Dendritic cell treated with granulocyte-macrophage colony-stimulating factor and Interleukin-4, amounts not matched to agents 40 ng/mL and 50 ng/mL, for 4 days (primary cell): ENCODE results near the gene ABCD2.
"Not testable (repeated sequence)": the region's sequence is repeated elsewhere in the genome, so short reads cannot be mapped to it uniquely, and the experiment has no call there.

Experiments
- H3K27ac Mint-ChIP-seq: one replicate; pipeline ENCODE4 v1.8.0; 2022; ENCODE audit warnings: mild to moderate bottlenecking, mixed read lengths
- H3K27me3 Mint-ChIP-seq: one replicate; pipeline ENCODE4 v1.8.0; 2022; ENCODE audit warnings: mild to moderate bottlenecking, mixed read lengths
- H3K36me3 Mint-ChIP-seq: one replicate; pipeline ENCODE4 v1.8.0; 2022; ENCODE audit warnings: low read depth, mixed read lengths
- H3K4me1 Mint-ChIP-seq: one replicate; pipeline ENCODE4 v1.8.0; 2022; ENCODE audit warnings: low read depth, mixed read lengths
- H3K4me3 Mint-ChIP-seq: one replicate; pipeline ENCODE4 v1.8.0; 2022; ENCODE audit warnings: mild to moderate bottlenecking, moderate library complexity, mixed read lengths
- H3K9me3 Mint-ChIP-seq: one replicate; pipeline ENCODE4 v1.8.0; 2022; ENCODE audit warnings: mixed read lengths
- intact Hi-C: fragments of 100-400 bp; cut with micrococcal nuclease; formaldehyde crosslinking; loops from one replicate; pipeline ENCODE4 v1.15.0; 2022

Gene ABCD2

DNA sequence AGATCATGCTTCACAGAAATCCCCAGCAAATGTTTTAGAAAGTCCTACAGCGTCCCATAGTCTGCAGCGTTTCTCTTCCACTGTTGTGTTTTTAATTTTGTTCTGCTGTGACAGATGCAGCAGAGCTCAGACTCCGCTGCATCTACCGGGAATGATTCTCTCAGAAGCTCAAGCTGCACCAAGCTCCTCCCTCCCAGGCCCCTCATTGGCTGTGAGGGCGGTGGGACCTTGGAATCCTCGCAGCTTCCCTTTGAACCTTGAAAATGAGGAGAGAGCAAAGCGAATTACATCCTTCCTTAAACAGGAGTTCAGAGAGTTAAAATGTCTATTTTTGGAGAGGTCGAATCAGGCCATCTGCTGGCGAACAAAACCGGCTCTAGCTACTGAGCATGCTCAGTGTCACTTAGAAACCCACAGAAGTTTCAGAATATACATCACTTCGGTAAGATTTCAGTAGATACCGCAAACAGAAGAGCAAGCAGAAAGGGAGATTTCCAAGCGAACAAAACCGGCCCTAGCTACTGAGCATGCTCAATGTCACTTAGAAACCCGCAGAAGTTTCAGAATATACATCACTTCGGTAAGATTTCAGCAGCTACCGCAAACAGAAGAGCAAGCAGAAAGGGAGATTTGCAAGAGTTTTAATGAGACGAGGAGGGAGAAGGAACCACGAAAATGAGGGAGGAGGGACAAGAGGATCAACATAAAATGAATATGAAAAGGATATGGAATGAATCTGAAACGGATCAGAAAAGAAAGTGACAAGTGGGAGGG lies at the start of gene ABCD2:
ABCD2 (minus strand) TSS at position 144 of the 774 bp plus-strand sequence. CDS start 188 bp downstream, outside the sequence.
- H3K4me3 Mint-ChIP-seq = no peak within 1 kb of the TSS
- intact Hi-C loops = no loop called here
- H3K9me3 Mint-ChIP-seq = no peaks in the 10 kb centered on the region
- H3K36me3 Mint-ChIP-seq = no peaks in the 10 kb centered on the region
- peaks cover 5% of the 10 kb centered on the region for H3K4me1 Mint-ChIP-seq
- no peak within 1 kb of the TSS for H3K27ac Mint-ChIP-seq
- H3K27me3 Mint-ChIP-seq = no peaks in the 10 kb centered on the region

GRCh38 chr12:39660101-39660500 lies 40.5 kb upstream of the ABCD2 start:
- Mint-ChIP-seq H3K4me1 (no peaks in the 10 kb centered on the region), H3K9me3 (peaks cover 8% of the 10 kb centered on the region), H3K27me3 (no peaks in the 10 kb centered on the region), H3K27ac (no peak overlapping the region), H3K4me3 (no peak overlapping the region), H3K36me3 (no peaks in the 10 kb centered on the region)
- intact Hi-C loops = no loop called here

DNA sequence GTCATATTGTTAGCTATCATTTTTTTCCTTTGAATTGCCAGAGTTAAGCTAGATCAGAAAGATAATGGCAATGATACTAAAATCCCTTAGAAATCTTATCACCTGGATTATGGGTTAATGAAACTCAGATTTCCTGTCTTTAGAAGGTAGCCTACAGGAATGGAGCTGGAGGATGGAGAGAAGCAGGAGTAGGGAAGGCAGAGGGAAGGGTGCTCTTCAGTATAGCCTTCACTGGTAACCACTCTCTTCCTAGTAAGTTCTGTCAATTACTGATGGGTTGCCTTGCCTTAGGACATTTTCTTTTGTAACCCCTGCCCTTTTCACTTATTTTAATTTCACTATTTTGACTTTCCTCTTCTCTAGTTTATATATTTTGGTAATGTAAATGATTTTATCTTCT lies 27.8 kb upstream of the ABCD2 start:
- Mint-ChIP-seq H3K27me3 (peaks cover under 1% of the 10 kb centered on the region), H3K4me3 (no peak overlapping the region), H3K27ac (no peak overlapping the region), H3K4me1 (no peaks in the 10 kb centered on the region), H3K36me3 (no peaks in the 10 kb centered on the region), H3K9me3 (no peaks in the 10 kb centered on the region)
- intact Hi-C loops = no loop called here

DNA sequence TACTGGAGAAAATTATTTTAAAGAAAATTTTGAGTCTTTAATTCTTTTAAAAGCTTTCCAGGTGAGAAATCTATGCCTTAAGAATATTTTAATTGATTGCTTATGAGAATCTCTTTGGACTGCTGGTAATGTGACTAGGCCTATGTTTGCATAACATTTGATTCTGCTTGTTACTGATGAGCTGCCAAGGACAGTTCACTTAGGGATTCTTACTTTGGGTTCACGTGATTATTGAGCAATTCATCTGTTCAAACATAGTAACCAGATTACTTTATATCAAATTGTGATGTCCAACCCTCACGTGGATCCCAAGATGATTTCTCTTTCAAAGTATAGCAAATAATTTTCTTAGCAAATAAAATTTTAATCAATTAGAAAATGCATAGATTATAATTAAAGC lies 27.4 kb upstream of the ABCD2 start:
- H3K36me3 Mint-ChIP-seq = no peaks in the 10 kb centered on the region
- no peak overlapping the region for H3K27ac Mint-ChIP-seq
- no peak overlapping the region for H3K4me3 Mint-ChIP-seq
- peaks cover 3% of the 10 kb centered on the region for H3K27me3 Mint-ChIP-seq
- no peaks in the 10 kb centered on the region for H3K9me3 Mint-ChIP-seq
- H3K4me1 Mint-ChIP-seq = no peaks in the 10 kb centered on the region
- intact Hi-C loops = no loop called here

GRCh38 chr12:39643052-39643451 lies 23.4 kb upstream of the ABCD2 start:
- Mint-ChIP-seq H3K4me3 (no peak overlapping the region), H3K9me3 (no peaks in the 10 kb centered on the region), H3K36me3 (no peaks in the 10 kb centered on the region), H3K27me3 (peaks cover 3% of the 10 kb centered on the region), H3K27ac (no peak overlapping the region), H3K4me1 (no peaks in the 10 kb centered on the region)
- intact Hi-C loops = no loop called here

- peaks cover 3% of the 10 kb centered on the region for H3K27me3 Mint-ChIP-seq
- H3K9me3 Mint-ChIP-seq = no peaks in the 10 kb centered on the region
- intact Hi-C loops = no loop called here
- no peaks in the 10 kb centered on the region for H3K4me1 Mint-ChIP-seq
- H3K4me3 Mint-ChIP-seq = no peak overlapping the region
- H3K27ac Mint-ChIP-seq = no peak overlapping the region
- H3K36me3 Mint-ChIP-seq = no peaks in the 10 kb centered on the region
Measured at GRCh38 chr12:39638840-39639239, 19.2 kb upstream of the ABCD2 start.

- H3K36me3 Mint-ChIP-seq = no peaks in the 10 kb centered on the region
- no peaks in the 10 kb centered on the region for H3K9me3 Mint-ChIP-seq
- no peak overlapping the region for H3K4me3 Mint-ChIP-seq
- no peaks in the 10 kb centered on the region for H3K4me1 Mint-ChIP-seq
- H3K27me3 Mint-ChIP-seq = peaks cover 3% of the 10 kb centered on the region
- H3K27ac Mint-ChIP-seq = no peak overlapping the region
- intact Hi-C loops = no loop called here
Measured at GRCh38 chr12:39638178-39638577, 18.6 kb upstream of the ABCD2 start.

GRCh38 chr12:39632670-39633069 lies 13.1 kb upstream of the ABCD2 start:
- no peak overlapping the region for H3K4me3 Mint-ChIP-seq
- H3K27ac Mint-ChIP-seq = no peak overlapping the region
- no peaks in the 10 kb centered on the region for H3K9me3 Mint-ChIP-seq
- H3K27me3 Mint-ChIP-seq = no peaks in the 10 kb centered on the region
- no peaks in the 10 kb centered on the region for H3K36me3 Mint-ChIP-seq
- peaks cover 6% of the 10 kb centered on the region for H3K4me1 Mint-ChIP-seq
- intact Hi-C loops = no loop called here

- no peak overlapping the region for H3K27ac Mint-ChIP-seq
- H3K27me3 Mint-ChIP-seq = no peaks in the 10 kb centered on the region
- no peak overlapping the region for H3K4me3 Mint-ChIP-seq
- H3K9me3 Mint-ChIP-seq = no peaks in the 10 kb centered on the region
- H3K4me1 Mint-ChIP-seq = peaks cover 6% of the 10 kb centered on the region
- H3K36me3 Mint-ChIP-seq = no peaks in the 10 kb centered on the region
- intact Hi-C loops = no loop called here
Measured at GRCh38 chr12:39628836-39629235, 9.2 kb upstream of the ABCD2 start.

GRCh38 chr12:39627914-39628313 lies 8.3 kb upstream of the ABCD2 start:
- no peaks in the 10 kb centered on the region for H3K9me3 Mint-ChIP-seq
- H3K27ac Mint-ChIP-seq = no peak overlapping the region
- H3K4me1 Mint-ChIP-seq = peaks cover 6% of the 10 kb centered on the region
- no peak overlapping the region for H3K4me3 Mint-ChIP-seq
- intact Hi-C loops = no loop called here
- H3K27me3 Mint-ChIP-seq = no peaks in the 10 kb centered on the region
- no peaks in the 10 kb centered on the region for H3K36me3 Mint-ChIP-seq

- no peak overlapping the region for H3K4me3 Mint-ChIP-seq
- H3K27me3 Mint-ChIP-seq = no peaks in the 10 kb centered on the region
- peaks cover 6% of the 10 kb centered on the region for H3K4me1 Mint-ChIP-seq
- no peaks in the 10 kb centered on the region for H3K9me3 Mint-ChIP-seq
- no peak overlapping the region for H3K27ac Mint-ChIP-seq
- intact Hi-C loops = no loop called here
- H3K36me3 Mint-ChIP-seq = no peaks in the 10 kb centered on the region
Measured at GRCh38 chr12:39626033-39626814, 6.6 kb upstream of the ABCD2 start.

- Mint-ChIP-seq H3K4me1 (peaks cover 3% of the 10 kb centered on the region), H3K36me3 (no peaks in the 10 kb centered on the region), H3K9me3 (no peaks in the 10 kb centered on the region), H3K27ac (no peak overlapping the region), H3K4me3 (no peak overlapping the region), H3K27me3 (no peaks in the 10 kb centered on the region)
- intact Hi-C loops = no loop called here
Measured at GRCh38 chr12:39623919-39624318, 4.3 kb upstream of the ABCD2 start.

DNA sequence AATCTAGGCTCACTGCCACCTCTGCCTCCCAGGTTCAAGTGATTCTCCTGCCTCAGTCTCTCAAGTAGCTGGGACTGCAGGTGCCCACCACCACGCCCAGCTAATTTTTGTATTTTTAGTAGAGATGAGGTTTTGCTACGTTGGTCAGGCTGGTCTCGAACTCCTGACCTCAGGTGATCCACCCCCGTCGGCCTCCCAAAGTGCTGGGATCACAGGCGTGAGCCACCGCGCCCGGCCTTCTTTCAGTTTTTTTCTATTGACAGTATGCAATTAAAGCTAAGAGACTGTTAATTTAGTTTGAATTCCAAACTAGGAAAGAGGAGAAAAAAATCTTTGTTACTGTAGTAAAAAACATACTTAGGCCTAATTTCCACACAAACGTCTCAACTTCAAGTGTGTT lies 3.6 kb upstream of the ABCD2 start:
- H3K4me1 Mint-ChIP-seq, H3K27me3 Mint-ChIP-seq, H3K36me3 Mint-ChIP-seq, H3K4me3 Mint-ChIP-seq, H3K27ac Mint-ChIP-seq, intact Hi-C loops, H3K9me3 Mint-ChIP-seq: not testable (repeated sequence)

DNA sequence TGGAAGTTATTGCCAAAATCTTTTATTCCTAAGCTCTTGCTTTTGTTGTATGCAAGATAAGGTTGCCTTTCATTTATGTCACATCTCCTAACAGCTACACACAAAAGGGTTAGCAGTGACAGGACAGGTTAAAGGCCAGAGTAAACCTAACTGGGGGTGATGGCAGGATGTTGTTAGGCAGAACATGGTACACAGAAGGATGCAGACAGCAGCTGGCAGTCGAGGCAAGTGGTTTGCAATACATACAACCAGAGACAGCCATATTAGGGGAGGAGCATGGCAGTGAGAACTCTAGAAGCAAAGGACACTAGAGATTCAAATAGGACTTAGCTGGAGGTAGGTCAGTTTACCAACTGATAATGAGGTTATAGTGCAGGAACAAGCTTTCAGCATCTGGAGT lies 2.7 kb upstream of the ABCD2 start:
- no peaks in the 10 kb centered on the region for H3K27me3 Mint-ChIP-seq
- intact Hi-C loops = no loop called here
- H3K9me3 Mint-ChIP-seq = no peaks in the 10 kb centered on the region
- no peak overlapping the region for H3K4me3 Mint-ChIP-seq
- no peak overlapping the region for H3K27ac Mint-ChIP-seq
- no peaks in the 10 kb centered on the region for H3K36me3 Mint-ChIP-seq
- peaks cover 5% of the 10 kb centered on the region for H3K4me1 Mint-ChIP-seq
